Lung microvascular endothelial cell (primary cell): ENCODE data around the gene FOXP1. TPM values are rescaled to one million over a fixed set of nuclear protein-coding genes. Genes with fewer than 3 reads are reported as not detected.
A peak's percentile ranks its signal among the peaks of the same experiment; 100 is the strongest.

ENCODE experiments used
- DNase-seq, 2 donors: peaks; one replicate each; pipeline versions ENCODE4 v3.0.0 to v3.0.0-alpha.2; 2010; ENCODE audit warnings: low read depth in 2 of 2
- total RNA-seq: library from RNA; depleted of rRNA; stranded (reverse); fragments of >200 nt; gene quantifications from 2 replicates; pipeline ENCODE4 v1.2.1, GENCODE V29; 2014

The FOXP1 gene
- total RNA-seq, 1 donor from 2014 or later, result 75.2 TPM

DNA sequence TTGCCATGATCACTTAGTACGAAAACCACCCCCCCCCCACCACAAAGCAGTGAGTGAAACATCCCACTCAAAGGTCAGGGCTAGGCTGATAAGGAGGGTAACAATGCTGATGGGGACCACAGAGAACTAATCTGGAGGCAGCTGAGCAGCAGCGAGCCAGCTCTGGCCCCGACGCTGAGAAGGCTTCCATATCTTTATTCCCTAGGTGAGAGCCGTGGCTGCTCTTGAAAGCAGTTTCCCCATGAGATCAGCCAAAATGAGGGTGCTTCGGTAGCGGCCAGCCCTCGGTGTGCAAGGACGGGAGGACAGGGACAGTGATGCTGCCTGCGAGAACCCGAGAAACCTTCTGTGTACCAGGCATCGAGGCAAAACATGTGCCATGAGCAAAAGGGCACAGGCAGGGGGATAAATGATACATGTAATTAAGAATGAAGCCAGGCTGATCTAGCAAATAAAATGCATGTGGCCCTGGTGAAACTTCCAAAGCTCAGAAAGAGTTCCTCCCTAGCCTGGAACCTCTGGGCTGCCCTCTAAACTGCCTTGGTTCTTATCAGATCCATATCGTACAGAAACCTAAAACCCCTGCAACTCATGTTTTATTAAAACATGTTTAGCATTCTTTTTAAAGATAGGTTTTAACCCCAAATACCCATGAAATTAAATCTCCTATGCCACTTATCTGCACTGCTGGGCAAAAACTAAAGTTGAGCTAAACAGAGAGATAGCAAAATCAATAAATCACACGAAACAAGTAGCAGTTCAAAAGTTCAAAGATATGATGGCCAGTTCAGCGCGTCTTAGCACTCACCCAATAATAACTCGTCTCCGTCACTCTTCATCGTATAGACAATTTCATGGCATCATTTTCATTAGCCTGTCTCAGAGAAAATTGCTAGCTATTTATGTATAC lies 337.3 kb downstream of the FOXP1 start:
- no peak for DNase-seq

DNA sequence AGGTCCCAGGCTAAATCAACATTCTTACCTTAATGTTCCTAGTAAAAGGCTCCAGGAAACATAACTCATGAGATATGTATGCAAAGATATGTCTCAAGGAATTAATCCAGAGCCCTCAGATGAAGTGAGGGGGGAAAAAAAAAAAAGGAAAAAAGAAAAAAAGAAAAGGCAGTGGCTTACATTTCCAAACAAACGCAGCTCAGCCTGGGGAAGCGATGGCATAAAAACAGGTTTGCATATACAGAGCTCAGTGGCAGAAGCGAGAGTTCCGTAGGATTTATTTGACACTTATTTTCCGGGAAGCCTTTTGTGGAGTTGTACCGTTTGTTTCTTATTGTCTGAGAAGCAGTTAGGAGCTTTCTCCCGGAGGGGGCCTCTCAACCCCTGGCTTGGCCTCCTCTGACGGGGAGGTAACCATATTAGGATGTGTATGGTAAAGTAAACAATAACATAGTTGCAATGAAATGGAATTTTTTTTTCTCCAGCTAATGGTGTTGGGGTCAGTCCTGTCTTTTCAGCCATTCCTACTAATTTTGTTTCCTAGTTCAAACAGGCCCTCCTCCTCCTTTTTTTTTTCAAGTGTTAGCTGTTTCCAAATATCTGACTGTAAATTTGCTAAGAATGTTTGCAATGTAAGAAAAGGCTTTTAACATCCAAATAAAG lies 338.6 kb downstream of the FOXP1 start:
- DNase-seq, result peak in 1 of 2 donors; percentile 63

DNA sequence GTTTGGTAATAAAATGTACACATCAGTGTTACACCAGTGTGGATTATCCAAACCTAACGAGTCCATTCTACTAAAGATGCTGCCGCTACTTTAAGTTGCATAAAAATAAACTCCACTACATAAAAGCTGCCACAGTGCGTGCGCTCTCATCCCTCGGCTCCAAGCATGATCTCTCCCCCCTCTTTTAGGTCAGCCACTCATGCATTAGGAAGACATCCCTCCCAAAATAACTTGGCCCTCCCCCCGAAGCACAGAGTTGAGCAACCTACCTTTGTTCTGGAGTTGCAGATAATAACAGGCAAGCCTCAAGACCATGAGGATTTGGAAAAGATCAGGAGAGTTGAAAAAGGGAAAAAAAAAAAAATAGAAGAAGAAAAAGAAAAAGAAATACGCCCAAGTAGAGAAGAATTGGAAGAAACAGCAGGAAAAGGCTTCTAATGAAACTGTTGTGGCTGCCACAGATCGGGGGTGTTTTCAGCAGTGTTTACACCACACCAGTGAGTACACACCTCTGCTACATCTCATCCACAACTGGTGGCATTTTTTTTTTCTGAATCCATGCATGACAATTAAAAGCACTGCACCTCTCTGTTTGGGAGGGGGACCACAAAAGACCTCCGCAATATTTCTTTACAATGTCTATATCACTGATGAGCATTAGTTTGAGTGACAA lies 339.2 kb downstream of the FOXP1 start:
- no peak for DNase-seq

DNA sequence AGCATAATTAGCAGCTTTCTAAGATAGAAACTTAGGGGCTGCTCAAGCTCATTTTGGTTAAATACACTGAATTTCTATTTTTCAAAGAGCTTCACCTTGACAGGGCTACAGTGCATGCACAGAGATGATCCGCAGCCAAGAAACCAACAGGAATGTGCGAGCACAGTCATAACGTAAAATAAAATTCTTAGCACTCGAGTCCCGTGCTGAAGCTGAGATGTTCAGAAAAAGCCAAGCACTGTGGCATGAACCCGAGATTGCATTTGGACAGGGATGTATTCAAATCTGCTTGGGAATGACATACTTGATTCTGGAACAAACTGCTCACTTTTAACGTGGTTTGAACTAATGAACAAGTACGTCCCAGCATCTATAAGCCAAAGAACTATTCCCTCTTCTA lies 340.3 kb downstream of the FOXP1 start:
- DNase-seq, result no peak

DNA sequence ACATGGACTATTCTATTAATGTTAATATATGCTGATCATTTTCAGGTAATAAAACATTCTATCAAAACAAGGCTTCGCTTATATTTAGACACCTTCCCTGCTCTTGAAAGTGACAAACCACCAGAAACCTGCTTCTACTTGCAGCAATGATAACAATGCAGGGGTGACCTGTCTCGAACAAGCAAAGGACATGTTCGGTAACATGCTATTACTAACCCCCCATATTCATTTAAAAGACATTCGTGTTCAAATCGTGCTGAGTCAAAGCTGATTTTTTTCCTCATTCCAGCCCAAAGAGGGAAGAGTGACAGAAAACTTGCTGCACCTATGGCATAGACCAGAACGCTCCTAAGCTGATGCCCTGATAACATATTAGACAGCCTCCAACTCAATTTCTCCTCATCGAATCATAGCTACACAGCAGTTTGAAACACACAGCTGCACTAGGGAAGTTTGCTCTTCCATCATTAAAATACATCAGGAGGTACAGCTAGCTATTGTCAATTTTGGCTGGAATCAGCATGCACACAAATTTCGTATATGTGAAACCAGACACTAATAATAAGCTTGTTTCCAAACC lies 341.5 kb downstream of the FOXP1 start:
- DNase-seq, result no peak

DNA sequence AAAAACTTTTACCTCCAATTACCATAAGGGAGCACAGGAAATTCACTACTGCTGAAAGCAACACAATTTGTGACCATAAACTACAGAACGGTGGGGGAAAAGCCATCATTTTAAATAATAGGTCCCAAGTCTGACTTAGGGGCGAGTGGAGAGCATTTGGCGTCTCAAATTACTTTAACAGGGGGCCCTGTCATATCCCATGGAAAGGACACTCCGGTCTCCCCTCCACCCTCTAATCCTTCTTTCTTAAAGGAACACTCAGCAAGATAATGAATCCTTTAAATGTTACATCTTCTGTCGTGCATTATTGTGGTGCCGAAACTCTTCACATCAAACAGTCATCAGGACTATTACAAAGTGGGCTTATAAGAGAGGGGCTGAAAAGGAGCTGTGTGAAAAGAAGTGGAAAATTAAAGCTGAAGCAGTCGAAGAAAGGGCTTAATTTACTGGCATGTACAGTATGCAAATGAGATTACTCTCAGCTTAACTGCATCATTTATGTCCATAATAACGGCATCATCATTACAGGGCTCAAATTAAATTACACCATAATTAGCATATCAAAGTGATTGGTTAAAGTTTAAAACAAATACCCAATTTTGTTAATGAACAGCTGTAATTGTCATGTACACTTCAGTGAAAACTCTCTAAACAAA lies 342.2 kb downstream of the FOXP1 start:
- DNase-seq, result no peak

DNA sequence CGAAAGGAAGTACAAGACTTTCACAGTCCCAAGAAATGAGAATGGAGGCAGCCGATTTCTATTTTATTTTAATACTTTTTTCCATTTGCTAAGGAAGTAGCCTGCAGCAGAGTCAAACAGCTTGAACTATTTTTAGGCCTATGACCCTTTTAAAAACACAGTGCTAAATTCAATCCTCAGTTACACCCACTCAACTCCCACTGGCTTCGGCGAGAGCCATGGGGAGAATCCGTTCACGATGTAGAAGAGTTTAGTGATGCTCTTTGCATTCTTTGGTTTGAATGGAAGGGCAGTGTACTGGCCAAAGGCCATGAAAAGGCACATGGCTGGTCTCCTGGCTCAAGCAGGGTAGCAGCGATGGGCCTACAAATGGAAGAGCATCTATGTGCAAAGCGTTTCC lies 343.5 kb downstream of the FOXP1 start:
- no peak for DNase-seq

DNA sequence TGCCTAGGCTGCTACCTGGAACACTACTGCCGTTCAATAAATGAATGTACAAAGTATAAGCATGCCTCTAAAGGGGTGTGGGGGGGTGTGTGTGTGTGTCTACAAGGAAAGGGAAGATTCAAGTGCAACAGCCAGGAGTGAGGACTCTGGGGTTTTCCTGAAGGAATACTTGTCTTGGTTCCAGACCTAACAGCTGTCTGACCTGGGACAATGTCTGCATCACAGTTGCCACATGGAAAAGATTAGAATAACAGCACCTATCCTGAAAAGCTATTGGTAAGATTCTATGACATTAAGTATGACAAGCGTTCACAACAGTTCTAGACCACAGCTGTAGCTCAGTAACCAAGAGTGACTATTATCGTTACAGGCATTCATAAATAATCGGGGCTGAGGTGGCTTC lies 345.2 kb downstream of the FOXP1 start:
- DNase-seq, result no peak

DNA sequence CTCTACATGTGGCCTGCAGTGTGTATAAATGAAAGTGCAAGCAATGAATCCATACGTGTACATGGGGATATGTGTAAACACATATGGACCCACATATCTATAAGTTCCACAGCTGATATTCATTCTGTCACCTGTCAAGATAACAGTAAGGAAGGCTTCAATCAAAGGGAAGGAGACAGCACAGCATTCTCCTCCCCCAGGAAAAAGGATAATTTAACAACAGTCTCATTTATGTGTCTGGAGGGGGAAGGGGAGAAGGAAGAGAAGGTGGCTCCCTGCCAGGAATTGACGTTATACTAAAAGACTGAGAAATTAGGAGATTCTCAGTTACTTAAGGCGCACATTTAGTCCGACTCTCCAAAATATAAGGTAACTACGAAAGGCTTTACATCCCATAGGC lies 345.9 kb downstream of the FOXP1 start:
- DNase-seq, result no peak

DNA sequence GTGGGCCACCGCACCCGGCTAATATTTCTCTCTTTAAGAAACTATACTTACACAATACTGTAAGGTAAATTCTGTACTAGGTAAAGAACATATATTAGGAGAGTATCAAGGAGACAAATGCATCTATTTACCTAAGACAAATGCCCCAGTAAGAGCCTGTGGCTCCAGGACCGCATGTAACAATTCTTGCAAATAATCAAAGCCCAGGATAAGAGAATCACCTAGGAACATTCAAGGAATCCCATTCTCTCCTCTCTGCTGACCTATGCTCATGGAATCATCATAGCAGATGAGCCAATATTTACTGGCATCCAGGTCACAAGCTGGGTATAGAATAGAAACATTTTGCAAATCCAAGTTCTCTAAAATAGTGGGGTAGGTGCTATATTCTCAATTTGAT lies 347.7 kb downstream of the FOXP1 start:
- DNase-seq, result no peak

DNA sequence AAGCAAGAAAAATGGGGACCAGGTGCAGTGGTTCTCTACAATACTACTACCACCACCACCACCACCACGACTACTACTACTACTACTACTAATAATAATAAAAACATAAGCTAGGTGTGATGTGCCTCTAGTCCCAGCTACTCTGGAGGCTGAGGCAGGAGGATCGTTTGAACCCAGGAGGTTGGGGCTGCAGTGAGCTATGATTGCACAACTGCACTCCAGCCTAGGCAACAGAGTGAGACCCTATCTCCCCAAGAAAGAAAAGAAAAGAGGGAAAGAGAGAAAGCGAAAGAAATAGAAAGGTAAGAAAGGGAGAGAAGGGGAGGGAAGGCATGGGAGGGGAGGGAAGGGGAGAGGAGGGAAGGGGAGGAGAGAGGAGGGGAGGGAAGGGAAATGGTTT lies 350.6 kb downstream of the FOXP1 start:
- DNase-seq, result no peak

DNA sequence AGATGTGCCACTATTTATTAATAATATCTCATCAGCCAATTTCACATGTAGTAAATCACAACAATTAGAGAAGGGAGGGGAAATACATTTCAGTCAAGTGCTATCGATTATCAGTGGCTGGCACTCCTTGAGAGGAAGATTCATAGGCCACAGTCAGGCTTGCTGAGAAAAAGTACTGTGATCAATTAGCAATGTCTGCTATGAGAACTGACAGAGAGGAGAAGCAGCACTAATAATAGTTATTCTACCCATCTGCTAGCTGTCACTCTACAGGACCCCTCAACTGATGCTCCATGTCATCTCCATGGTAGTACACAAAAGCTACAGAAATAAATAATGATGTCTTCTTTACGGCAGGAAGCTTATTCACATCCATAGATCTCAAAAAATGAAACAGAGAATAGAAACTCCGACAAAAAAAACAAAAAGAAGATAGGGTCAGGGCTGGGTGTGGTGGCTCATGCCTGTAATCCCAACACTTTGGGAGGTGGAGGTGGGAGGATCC lies 351.3 kb downstream of the FOXP1 start:
- peak in 1 of 2 donors; percentile 8 for DNase-seq

DNA sequence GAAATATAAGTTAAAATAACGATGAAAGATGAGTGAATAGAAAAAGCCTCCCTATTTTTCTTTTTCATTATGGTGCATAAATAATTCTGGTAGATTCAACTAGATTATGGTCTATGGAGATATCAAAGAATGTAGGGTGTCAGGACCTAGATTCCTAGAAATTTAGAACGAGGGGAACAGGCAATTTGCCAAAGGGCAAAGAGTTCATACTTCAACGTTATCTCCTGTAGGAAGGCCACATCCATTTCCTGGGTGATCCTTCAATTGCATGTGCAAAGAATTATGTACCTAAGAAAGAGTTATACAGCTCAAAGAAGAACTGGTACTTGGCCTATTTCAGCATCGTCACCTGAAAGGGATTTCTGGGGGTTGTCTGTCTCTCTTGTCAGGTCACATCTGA lies 351.8 kb downstream of the FOXP1 start:
- DNase-seq, result no peak

DNA sequence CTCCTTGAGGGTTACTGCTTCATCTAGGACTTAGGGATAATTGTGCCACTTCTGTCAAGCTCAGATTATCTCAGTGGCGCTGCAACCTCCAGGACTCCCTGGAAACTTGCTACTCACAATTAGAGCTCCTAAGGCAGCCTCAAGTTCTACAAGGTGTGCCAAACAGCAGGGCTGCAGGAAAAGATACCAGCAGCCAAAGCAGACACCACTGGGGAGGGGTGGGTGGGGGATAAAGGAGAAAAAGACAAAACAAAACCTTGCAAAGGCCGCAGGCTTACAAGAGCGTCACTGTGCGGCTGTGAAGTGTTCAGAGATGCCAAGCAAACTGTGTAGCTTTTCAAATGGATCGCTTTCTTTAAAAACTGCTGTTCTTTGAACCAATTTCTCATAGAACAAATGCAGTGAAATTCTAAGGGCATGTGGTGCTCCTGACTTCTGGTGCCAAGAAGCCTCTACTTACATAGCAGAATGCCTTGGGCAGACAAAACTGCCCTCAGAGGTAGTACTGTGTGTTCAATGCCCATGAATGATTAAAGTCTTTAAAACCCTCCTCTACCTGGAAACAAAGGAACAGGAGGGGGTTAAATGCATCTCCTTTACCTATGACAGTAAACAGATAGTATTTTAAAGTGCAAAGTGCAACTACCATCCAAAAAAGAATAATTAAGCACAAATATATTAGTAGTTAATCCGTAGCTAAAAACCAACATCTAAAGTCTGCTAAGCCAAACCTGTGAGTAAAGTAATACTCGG lies 353.4 kb downstream of the FOXP1 start:
- DNase-seq, result peak in 1 of 2 donors; percentile 22

DNA sequence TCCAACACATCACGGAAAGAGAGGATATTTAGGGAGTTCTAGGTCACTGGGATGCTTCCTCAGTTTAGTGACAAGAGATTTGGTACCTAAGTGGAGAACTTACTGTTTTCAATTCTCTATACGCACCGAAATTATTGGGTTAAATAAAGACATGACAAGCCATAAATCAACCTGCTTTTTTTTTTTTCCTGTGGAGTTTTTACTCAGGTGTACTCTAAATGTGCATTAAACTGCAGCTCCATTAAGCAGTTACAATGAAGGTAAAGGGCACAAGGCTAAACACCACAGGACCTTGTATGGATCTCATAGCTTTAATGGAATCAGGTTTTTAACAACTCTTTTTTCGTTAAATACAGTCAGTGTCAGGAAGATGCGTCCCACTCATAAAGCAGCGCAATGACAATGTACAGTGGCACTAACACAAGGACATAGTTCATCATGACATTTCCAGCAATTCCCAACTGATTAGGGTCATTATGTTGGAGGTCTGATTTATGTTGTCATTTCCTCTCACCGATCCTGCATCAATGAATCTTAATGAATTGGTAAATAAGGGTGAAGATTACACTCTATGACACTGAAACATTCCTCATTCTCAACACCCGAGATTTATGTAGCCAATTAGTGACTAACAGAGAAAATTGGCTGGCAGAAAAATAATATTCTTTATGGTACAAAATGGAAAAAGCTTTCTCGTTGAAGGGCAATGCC lies 355.2 kb downstream of the FOXP1 start:
- DNase-seq, result no peak

DNA sequence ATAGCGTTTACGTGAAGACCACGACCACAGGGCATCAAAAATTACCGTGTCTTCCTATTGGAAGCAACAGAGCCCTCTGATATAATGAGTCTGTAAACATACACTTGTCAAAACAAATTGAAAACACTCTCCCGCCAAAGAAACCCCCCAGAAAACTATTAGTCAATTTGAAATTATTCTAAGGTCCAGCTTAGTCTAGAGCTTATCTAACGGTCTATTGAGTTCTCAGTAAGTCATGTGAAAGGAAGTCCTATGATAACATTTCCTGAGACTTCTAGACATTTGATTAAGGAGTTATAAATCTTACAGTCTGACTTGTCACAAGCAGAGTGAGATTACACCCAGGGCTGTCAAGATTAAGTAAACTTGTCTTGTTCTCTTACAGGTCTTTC lies 356.3 kb downstream of the FOXP1 start:
- peak in 1 of 2 donors; percentile 92 for DNase-seq

DNA sequence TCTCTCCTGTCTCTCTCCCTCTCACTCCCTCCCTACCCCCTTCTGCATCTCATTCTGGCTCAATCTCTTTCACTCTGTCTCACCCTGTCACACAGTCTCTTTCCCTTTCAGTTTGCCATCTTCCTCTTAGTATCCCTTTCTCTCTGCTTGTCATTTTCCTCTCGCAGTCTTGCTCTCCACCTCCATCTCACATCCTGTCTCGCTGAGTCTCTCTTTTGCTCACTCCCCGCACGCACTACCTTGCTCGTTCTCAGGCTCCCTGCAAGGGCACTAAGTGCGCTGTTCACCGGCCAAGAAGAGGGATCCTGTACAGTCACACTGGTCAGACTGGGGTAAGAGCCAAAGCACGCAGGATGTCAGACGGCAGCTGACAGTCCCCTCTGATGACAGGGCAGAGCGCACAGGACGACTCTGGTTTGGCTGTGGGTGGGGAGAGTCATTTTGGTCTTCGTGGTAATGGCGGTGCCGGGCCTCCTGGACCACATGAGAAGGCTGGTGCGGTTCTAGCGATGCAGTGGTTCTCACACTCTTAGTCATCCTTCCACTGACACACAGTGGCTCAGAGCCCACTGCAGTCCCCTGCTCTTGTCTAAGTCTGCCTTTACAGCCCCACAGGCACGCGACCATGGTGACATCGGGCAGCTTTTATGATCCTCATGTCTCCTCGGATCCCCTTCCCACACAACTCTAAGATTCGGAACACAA lies 356.8 kb downstream of the FOXP1 start:
- DNase-seq, result peak; percentile 45 to 87

DNA sequence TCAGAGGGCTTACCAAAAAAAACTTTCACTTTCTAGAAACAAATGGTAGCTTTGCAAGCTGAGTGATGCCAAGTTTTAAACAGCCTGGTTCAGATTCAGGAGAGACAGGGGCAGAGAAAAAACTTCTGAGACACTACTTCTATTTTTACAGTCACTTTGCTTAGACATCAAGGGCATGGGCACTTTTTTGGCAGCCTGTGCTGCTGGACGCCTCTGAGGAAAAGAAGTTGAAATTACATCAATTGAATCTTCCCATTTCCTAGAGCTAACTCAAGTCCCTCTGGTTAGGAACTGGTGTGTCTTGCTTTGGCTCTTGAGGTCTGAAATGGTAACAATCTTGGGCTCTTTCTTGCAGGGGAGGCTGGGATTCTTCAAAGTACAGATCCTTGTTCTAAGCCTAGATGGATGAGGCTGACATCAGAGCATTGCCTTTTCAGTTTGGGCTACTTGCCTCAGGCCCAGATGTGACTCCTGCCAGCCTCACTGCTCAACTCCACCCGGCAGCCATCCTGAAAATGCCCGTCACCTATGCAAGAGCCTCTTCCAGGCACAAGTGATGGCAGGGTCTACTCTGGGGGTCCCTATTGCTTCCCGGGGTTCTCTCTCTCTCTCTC lies 357.5 kb downstream of the FOXP1 start:
- DNase-seq, result peak in 1 of 2 donors; percentile 6
